ENCODE results near the gene SIL1. TPM values are rescaled to one million over a fixed set of nuclear protein-coding genes. Genes with fewer than 3 reads are reported as not detected.

The SIL1 gene
- total and polyA plus RNA-seq, 2 of the 8 experiments (the other 6 are each of a cell fraction or from before 2014, with no cell fraction given) = 8.3 to 12.8 TPM

- no peak overlapping the region for H3K56ac ChIP-seq (replicated peaks; ENCODE audit: insufficient read length, low read depth, low read length)
- H3K27me3 ChIP-seq (replicated peaks in 1 of 4; ENCODE audit: control insufficient read depth in 3 of 4, extremely low read depth in 1 of 4, insufficient read depth in 3 of 4, low read length in 3 of 4) = no peaks in the 10 kb centered on the region
- H2BK20ac ChIP-seq (ENCODE audit: low read length) = no peak overlapping the region
- H3K4me1 ChIP-seq (replicated peaks in 1 of 4; ENCODE audit: control insufficient read depth in 3 of 4, insufficient read depth in 4 of 4, low read length in 3 of 4) = peaks cover 0 to 14% (median 6%) of the 10 kb centered on the region in 4 experiments; a peak in 3 of 7 replicates
- H2BK12ac ChIP-seq (ENCODE audit: low read depth, low read length) = no peak overlapping the region
- no peaks in the 10 kb centered on the region for H4K20me1 ChIP-seq (replicated peaks in 1 of 2; ENCODE audit: control insufficient read depth in 1 of 2, insufficient read depth in 2 of 2, low read length in 2 of 2)
- H4K91ac ChIP-seq (replicated peaks; ENCODE audit: insufficient read length, low read length) = no peak overlapping the region
- no peak overlapping the region for H3K4ac ChIP-seq (replicated peaks; ENCODE audit: insufficient read length, low read depth, low read length)
- H3K36me3 ChIP-seq (ENCODE audit: control insufficient read depth in 2 of 4, insufficient read depth in 4 of 4, low read length in 3 of 4) = no peaks in the 10 kb centered on the region; a peak in 1 of 8 replicates
- H3K79me1 ChIP-seq (ENCODE audit: low read depth, low read length) = no peaks in the 10 kb centered on the region
- WGBS, 2 experiments (ENCODE audit: extremely low coverage in 1 of 2, insufficient coverage in 1 of 2, insufficient read length in 1 of 2, insufficient replicate concordance in 2 of 2, low coverage in 1 of 2, low lambda C conversion rate in 2 of 2, missing lambda C conversion rate in 1 of 2) = 88% methylated on average over 3 of the region's 3 CpGs; no CpG with 5 or more reads in 1 of the 2 experiments
- H4K5ac ChIP-seq (ENCODE audit: insufficient read length, low read depth, low read length) = no peak overlapping the region
- H2AFZ ChIP-seq (ENCODE audit: low read length) = no peak overlapping the region
- FAIRE-seq = no peak
- no peak overlapping the region for H2BK5ac ChIP-seq (ENCODE audit: low read depth, low read length)
- no peak overlapping the region for H3K18ac ChIP-seq (ENCODE audit: extremely low read depth, low read length)
- no peak for TF ChIP-seq E2F6 (IDR thresholded peaks at IDR 0.05)
- TF ChIP-seq TCF12 (IDR thresholded peaks at IDR 0.05; ENCODE audit: low read depth, low read length) = no peak
- TF ChIP-seq TEAD4 (IDR thresholded peaks at IDR 0.05; ENCODE audit: low read depth, low read length) = no peak
- TF ChIP-seq CTBP2 (IDR thresholded peaks at IDR 0.05; ENCODE audit: borderline replicate concordance, insufficient read depth, insufficient read length, low read length) = no peak
- no peaks in the 10 kb centered on the region for H3K79me2 ChIP-seq (ENCODE audit: control insufficient read depth in 1 of 2, insufficient read depth in 2 of 2, low read length in 2 of 2)
- H3K23me2 ChIP-seq (ENCODE audit: low read depth, low read length) = no peaks in the 10 kb centered on the region; the same call in none of the 2 replicates
- H3K4me2 ChIP-seq (ENCODE audit: insufficient read depth in 1 of 2, low read depth in 2 of 2, low read length in 2 of 2) = no peak overlapping the region
- H3K14ac ChIP-seq (ENCODE audit: insufficient read length) = no peak overlapping the region
- H2AK5ac ChIP-seq (ENCODE audit: low read depth, low read length) = no peak overlapping the region
- H3K4me3 ChIP-seq (ENCODE audit: extremely low read depth in 1 of 4, insufficient read depth in 2 of 4, low read depth in 3 of 4, low read length in 4 of 4) = no peak overlapping the region
- H3K23ac ChIP-seq (ENCODE audit: insufficient read length) = no peak overlapping the region
- H3K27ac ChIP-seq (ENCODE audit: low read depth, low read length) = no peak overlapping the region
- POLR2A ChIA-PET (ENCODE audit: partially characterized antibody) = interaction anchor here (0.6 kb wide), 1 partner anchor 110 kb away, joined by 3 read pairs; no protein-coding TSS in a partner anchor
- no peak overlapping the region for H2BK120ac ChIP-seq (replicated peaks; ENCODE audit: low read depth, low read length)
- no peak overlapping the region for H3K9ac ChIP-seq (replicated peaks in 1 of 4; ENCODE audit: extremely low read depth in 1 of 4, low read depth in 3 of 4, low read length in 3 of 4)
- H4K8ac ChIP-seq (ENCODE audit: extremely low read depth, insufficient read depth, low read length) = no peak overlapping the region
- CTCF ChIA-PET (ENCODE audit: partially characterized antibody) = interaction anchor here (0.6 kb wide), 1 partner anchor 31 kb away, joined by 3 read pairs; no protein-coding TSS in a partner anchor
- H2BK15ac ChIP-seq (ENCODE audit: low read length) = no peak overlapping the region
- no peaks in the 10 kb centered on the region for H3K9me3 ChIP-seq (ENCODE audit: insufficient read depth in 2 of 2, low read depth in 1 of 2, low read length in 1 of 2)
- DNase-seq (ENCODE audit: low read depth in 1 of 2, low spot score in 2 of 2) = no peak
Observed at GRCh38 chr5:139164020-139164419, 34.1 kb downstream of the SIL1 start.
